Loucy (cell line): ENCODE measurements around the gene CYP24A1.

Experiments
- CTCF ChIP-seq: fragments of 200-600 bp; sonication (generic); conservative IDR thresholded peaks from 2 replicates; pipeline ENCODE4 v1.5.1; 2014; ENCODE audit warnings: mild to moderate bottlenecking, antibody characterized with exemption, low read length
- EZH2phosphoT487 ChIP-seq: fragments of 200-600 bp; IDR thresholded peaks from 2 replicates; pipeline ENCODE4 v1.6.1; 2018; ENCODE audit warnings: antibody characterized with exemption, mild to moderate bottlenecking, moderate library complexity, borderline replicate concordance

- TF ChIP-seq CTCF (no peak), EZH2phosphoT487 (no peak)
These were observed 12.6 kb downstream of the CYP24A1 start for GRCh38 chr20:54161008-54161820.
